Activated naive CD8-positive, alpha-beta T cell treated with anti-CD3 and anti-CD28 coated beads, Interleukin-2, amount 10 ng/mL, durations not matched to agents 7 days and 5 days (primary cell): ENCODE measurements around the gene CCDC141. TPM values are rescaled to one million over a fixed set of nuclear protein-coding genes. Genes with fewer than 3 reads are reported as not detected.

Experiments used
- ATAC-seq: fragments of 150-1000 bp; cut with Tn5 transposase; one replicate; pipeline ENCODE4 v1.10.0; 2021; ENCODE audit warnings: low read depth, moderate library complexity
- POLR2A ChIA-PET: fragments of 350-600 bp; sonication (Branson Sonifier 250); formaldehyde crosslinking; loops from one replicate; lab custom pipeline; 2021; ENCODE audit warnings: antibody characterized with exemption; lab: Charles Lee
- DNase-seq: peaks from one replicate; pipeline ENCODE4 v3.0.0; 2021
- H3K27ac Mint-ChIP-seq: one replicate; pipeline ENCODE4 v1.8.0; 2022; ENCODE audit warnings: mild to moderate bottlenecking, mixed read lengths
- H3K27me3 Mint-ChIP-seq: one replicate; pipeline ENCODE4 v1.8.0; 2022; ENCODE audit warnings: mild to moderate bottlenecking, moderate library complexity, mixed read lengths
- H3K36me3 Mint-ChIP-seq: one replicate; pipeline ENCODE4 v1.8.0; 2021; ENCODE audit warnings: mild to moderate bottlenecking, mixed read lengths
- H3K4me1 Mint-ChIP-seq: one replicate; pipeline ENCODE4 v1.8.0; 2021; ENCODE audit warnings: mixed read lengths
- H3K4me3 Mint-ChIP-seq: one replicate; pipeline ENCODE4 v1.8.0; 2022; ENCODE audit warnings: mild to moderate bottlenecking, moderate library complexity, mixed read lengths
- H3K9me3 Mint-ChIP-seq: one replicate; pipeline ENCODE4 v1.8.0; 2021; ENCODE audit warnings: mixed read lengths
- total RNA-seq, 2 experiments: library from RNA; stranded (reverse); gene quantifications; one replicate each; pipeline ENCODE4 v1.2.3, GENCODE V29; 2021

CCDC141 gene
- total RNA-seq, 2 experiments from 2014 or later, result 11.8 to 15.0 TPM

DNA sequence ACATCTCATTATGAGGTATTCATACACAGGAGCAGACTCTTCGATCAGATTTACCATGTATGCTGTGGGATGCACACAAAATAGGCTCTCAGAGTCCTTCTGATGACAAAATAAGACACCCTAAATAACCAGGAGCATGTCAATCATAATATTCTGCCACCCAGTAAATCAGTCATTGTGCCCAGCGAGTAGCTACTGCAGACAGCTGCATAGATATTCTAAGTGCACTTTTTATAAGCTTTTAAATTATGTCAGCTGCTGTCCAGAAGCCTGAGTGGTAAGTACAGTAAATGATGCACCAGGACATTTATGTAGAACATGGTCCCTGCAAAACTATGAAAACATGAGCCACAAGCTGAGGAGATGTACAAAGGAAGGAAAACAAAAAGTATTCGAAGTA, 102.9 kb downstream of the CCDC141 start:
- Mint-ChIP-seq H3K4me1 (peaks cover 6% of the 10 kb centered on the region), H3K4me3 (no peak overlapping the region), H3K36me3 (peaks cover 5% of the 10 kb centered on the region), H3K9me3 (peaks cover 4% of the 10 kb centered on the region), H3K27ac (no peak overlapping the region), H3K27me3 (no peaks in the 10 kb centered on the region)
- no peak for ATAC-seq
- no peak for DNase-seq
- POLR2A ChIA-PET, result no interaction called here

GRCh38 chr2:178946494-178946893, 103.4 kb downstream of the CCDC141 start:
- no peak for ATAC-seq

DNA sequence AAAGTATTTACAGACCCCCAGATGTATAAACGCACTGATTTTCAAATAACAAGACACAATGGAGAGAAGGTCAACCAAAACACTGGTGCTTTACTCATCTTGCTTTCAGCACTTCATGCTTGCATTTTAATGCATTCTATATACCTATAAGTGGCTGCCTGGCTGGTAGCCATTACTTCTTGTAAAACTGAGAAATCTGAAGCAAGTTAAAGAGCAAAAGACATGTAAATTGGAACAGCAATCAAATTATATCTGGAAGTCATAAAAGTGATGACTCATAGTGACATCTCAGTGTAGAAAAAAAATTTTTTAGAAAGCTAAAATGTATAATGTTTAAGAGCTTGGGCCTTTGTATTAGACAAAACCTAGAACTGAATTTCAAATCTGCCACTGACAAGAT, 106.2 kb downstream of the CCDC141 start:
- POLR2A ChIA-PET, result no interaction called here
- DNase-seq (no peak), ATAC-seq (no peak)
- no peak overlapping the region for H3K27ac Mint-ChIP-seq
- H3K9me3 Mint-ChIP-seq, result peaks cover 6% of the 10 kb centered on the region
- H3K27me3 Mint-ChIP-seq, result no peaks in the 10 kb centered on the region
- no peak overlapping the region for H3K4me3 Mint-ChIP-seq
- no peaks in the 10 kb centered on the region for H3K4me1 Mint-ChIP-seq
- H3K36me3 Mint-ChIP-seq, result peaks cover 5% of the 10 kb centered on the region

More at GRCh38 chr2:178946494-178946893, 103.4 kb downstream of the CCDC141 start:
- H3K36me3 Mint-ChIP-seq, result peaks cover 5% of the 10 kb centered on the region
- H3K4me1 Mint-ChIP-seq, result peaks cover 6% of the 10 kb centered on the region
- no peaks in the 10 kb centered on the region for H3K27me3 Mint-ChIP-seq
- DNase-seq, result no peak
- POLR2A ChIA-PET, result no interaction called here
- H3K9me3 Mint-ChIP-seq, result peaks cover 4% of the 10 kb centered on the region
- no peak overlapping the region for H3K27ac Mint-ChIP-seq
- H3K4me3 Mint-ChIP-seq, result no peak overlapping the region

DNA sequence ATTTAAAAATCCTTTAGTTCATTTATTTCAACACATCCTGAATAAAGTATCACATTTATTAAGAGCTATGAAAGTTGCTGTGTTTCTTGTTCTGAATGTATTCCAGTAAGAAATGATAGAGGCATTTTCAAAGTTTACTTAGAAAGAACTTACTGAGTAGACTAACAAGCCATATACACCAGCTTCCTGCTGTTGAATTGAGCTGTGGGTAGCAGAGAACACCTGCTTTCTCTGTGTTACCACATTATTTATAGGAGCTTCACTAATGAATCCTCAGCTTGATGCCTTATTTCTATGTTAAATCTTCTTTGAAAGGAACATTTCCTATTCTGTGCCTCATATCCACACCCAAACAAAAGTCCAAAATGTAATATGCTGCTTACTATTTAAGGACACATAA, 115.4 kb downstream of the CCDC141 start:
- DNase-seq (no peak), ATAC-seq (no peak)
- Mint-ChIP-seq H3K36me3 (peaks cover 21% of the 10 kb centered on the region), H3K4me3 (no peak overlapping the region), H3K9me3 (peaks cover 21% of the 10 kb centered on the region), H3K4me1 (no peaks in the 10 kb centered on the region), H3K27me3 (no peaks in the 10 kb centered on the region), H3K27ac (no peak overlapping the region)
- POLR2A ChIA-PET, result no interaction called here

- POLR2A ChIA-PET, result no interaction called here
Observed at GRCh38 chr2:178933493-178933892, 116.4 kb downstream of the CCDC141 start.

DNA sequence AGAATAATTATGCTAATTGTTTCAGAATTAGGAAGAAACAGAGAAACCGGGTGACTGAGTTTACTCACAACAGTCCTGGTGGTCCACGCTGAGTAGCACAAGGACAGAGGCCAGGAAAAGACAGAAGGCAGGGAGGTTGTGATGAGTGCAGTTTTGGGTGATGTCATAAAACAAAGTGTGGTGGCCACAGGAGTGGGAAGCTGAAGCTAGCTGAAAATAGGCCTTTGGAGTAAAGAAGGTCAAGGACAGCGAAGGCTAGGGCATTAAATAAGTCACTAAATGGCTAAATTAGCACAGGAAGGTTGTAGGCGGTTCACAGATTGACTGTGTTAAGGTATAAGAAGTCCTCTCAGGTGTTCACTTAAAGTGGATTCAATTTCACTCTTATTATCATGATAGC, 121.9 kb downstream of the CCDC141 start:
- Mint-ChIP-seq H3K9me3 (peaks cover 2% of the 10 kb centered on the region), H3K4me3 (no peak overlapping the region), H3K27ac (no peak overlapping the region), H3K27me3 (no peaks in the 10 kb centered on the region), H3K36me3 (peaks cover 10% of the 10 kb centered on the region), H3K4me1 (peaks cover 6% of the 10 kb centered on the region)
- DNase-seq, result no peak
- POLR2A ChIA-PET, result interaction anchor here (0.8 kb wide), 1 partner anchor 10 kb away, joined by 3 read pairs; no protein-coding TSS in a partner anchor
- no peak for ATAC-seq

More at GRCh38 chr2:178933493-178933892, 116.4 kb downstream of the CCDC141 start:
- Mint-ChIP-seq H3K27me3 (no peaks in the 10 kb centered on the region), H3K4me3 (no peak overlapping the region), H3K9me3 (peaks cover 21% of the 10 kb centered on the region), H3K4me1 (no peaks in the 10 kb centered on the region), H3K36me3 (peaks cover 21% of the 10 kb centered on the region), H3K27ac (no peak overlapping the region)
- ATAC-seq (no peak), DNase-seq (no peak)

DNA sequence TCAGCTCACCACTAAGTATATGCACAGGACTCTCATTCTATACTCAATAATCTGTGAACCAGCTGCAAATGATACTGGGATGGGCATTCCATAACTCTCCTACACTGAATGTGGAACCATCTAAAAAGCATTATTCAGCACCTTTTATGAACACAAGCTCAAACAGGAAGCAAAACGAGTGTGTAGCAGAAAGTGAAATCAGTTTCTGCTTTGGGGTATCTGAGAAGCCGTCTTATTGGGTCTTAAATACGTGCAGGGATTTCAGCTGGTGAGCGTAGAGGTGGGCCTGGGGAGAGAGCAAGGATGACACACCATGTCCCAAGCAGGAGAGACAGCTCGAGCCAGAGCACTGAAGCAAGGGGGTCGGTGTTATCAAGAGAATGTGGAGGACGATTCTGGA, 122.8 kb downstream of the CCDC141 start:
- no peak overlapping the region for H3K27ac Mint-ChIP-seq
- peaks cover 6% of the 10 kb centered on the region for H3K4me1 Mint-ChIP-seq
- H3K4me3 Mint-ChIP-seq, result peak overlapping the region; percentile 23
- DNase-seq (no peak), ATAC-seq (no peak)
- peaks cover 2% of the 10 kb centered on the region for H3K9me3 Mint-ChIP-seq
- POLR2A ChIA-PET, result interaction anchor here (0.8 kb wide), 1 partner anchor 11 kb away, joined by 3 read pairs; no protein-coding TSS in a partner anchor
- peaks cover 10% of the 10 kb centered on the region for H3K36me3 Mint-ChIP-seq
- H3K27me3 Mint-ChIP-seq, result no peaks in the 10 kb centered on the region

GRCh38 chr2:178924817-178925216, 125.1 kb downstream of the CCDC141 start:
- peaks cover 6% of the 10 kb centered on the region for H3K4me1 Mint-ChIP-seq

GRCh38 chr2:178923546-178923945, 126.4 kb downstream of the CCDC141 start:
- no peak overlapping the region for H3K4me3 Mint-ChIP-seq
- ATAC-seq, result no peak
- POLR2A ChIA-PET, result no interaction called here
- no peaks in the 10 kb centered on the region for H3K27me3 Mint-ChIP-seq
- DNase-seq, result no peak
- H3K9me3 Mint-ChIP-seq, result no peaks in the 10 kb centered on the region
- H3K27ac Mint-ChIP-seq, result no peak overlapping the region
- peaks cover 6% of the 10 kb centered on the region for H3K4me1 Mint-ChIP-seq
- peaks cover 4% of the 10 kb centered on the region for H3K36me3 Mint-ChIP-seq

More at GRCh38 chr2:178924817-178925216, 125.1 kb downstream of the CCDC141 start:
- H3K4me3 Mint-ChIP-seq, result no peak overlapping the region
- no peak for DNase-seq
- H3K36me3 Mint-ChIP-seq, result peaks cover 4% of the 10 kb centered on the region
- no peak for ATAC-seq
- H3K27me3 Mint-ChIP-seq, result no peaks in the 10 kb centered on the region
- no peak overlapping the region for H3K27ac Mint-ChIP-seq
- POLR2A ChIA-PET, result no interaction called here
- no peaks in the 10 kb centered on the region for H3K9me3 Mint-ChIP-seq

- H3K36me3 Mint-ChIP-seq, result peaks cover 4% of the 10 kb centered on the region
- POLR2A ChIA-PET, result no interaction called here
- ATAC-seq (no peak), DNase-seq (no peak)
- H3K4me3 Mint-ChIP-seq, result no peak overlapping the region
- H3K27me3 Mint-ChIP-seq, result no peaks in the 10 kb centered on the region
- no peak overlapping the region for H3K27ac Mint-ChIP-seq
- H3K4me1 Mint-ChIP-seq, result peaks cover 1% of the 10 kb centered on the region
- H3K9me3 Mint-ChIP-seq, result no peaks in the 10 kb centered on the region
Observed at GRCh38 chr2:178920916-178921513, 128.9 kb downstream of the CCDC141 start.

DNA sequence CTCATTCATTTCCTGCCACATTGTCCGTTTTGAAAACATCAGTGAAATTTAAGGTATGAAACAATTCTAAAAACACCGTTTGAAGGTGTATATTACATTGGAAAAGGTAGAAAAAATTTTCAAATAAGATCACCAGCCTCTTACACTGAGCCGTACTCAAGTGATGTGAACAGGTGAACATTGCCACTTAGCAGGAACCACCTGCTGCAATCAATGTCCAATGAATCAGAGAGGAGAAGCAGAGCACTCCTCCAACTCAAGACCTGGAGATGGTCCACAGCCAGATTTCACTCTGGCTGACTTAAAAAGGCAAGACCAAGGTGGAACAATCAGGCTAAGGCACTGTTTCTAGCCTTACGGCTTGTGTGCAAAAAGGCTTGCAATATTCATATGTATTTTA, 132.4 kb downstream of the CCDC141 start:
- Mint-ChIP-seq H3K4me3 (no peak overlapping the region), H3K4me1 (peaks cover 12% of the 10 kb centered on the region), H3K27me3 (no peaks in the 10 kb centered on the region), H3K36me3 (peaks cover 2% of the 10 kb centered on the region), H3K27ac (no peak overlapping the region), H3K9me3 (no peaks in the 10 kb centered on the region)
- POLR2A ChIA-PET, result no interaction called here
- no peak for ATAC-seq
- DNase-seq, result no peak

DNA sequence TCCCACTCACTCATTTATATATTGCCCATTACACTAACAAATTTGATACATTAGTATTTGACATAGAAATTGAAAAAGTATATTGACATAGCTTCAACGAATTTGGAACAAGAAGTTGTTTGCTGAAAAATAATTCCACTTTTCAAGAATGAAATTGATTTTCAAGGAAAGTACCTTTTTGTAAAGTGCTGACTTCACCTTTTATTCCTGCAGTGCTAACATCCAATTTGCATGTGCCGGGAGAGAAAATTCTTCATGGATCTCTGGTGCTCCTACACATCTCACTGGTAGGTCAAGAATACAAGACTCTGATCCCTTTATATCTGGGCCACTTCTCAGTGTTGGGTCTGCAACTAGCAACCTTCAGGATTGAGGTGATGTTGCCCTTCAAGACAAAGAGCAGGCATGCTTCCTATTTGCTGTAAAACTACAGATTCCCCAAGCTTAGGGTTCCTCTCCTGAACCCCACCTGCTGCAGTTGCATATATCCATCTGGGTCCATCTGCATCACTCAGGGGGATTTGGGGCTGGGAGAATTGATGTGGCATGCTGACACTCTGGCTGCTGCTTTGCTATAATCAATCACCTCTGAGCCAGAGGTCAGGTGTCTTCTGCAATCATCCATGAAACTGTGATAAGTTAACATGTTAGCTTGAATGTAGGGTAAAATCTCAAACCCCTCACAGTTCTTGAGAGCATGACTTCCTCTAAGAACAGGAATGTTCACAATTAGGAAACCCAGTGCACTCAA, 134.3 kb downstream of the CCDC141 start:
- H3K27me3 Mint-ChIP-seq, result no peaks in the 10 kb centered on the region
- H3K4me3 Mint-ChIP-seq, result no peak overlapping the region
- H3K9me3 Mint-ChIP-seq, result no peaks in the 10 kb centered on the region
- H3K4me1 Mint-ChIP-seq, result peaks cover 17% of the 10 kb centered on the region
- ATAC-seq (no peak), DNase-seq (no peak)
- H3K27ac Mint-ChIP-seq, result no peak overlapping the region
- peaks cover 2% of the 10 kb centered on the region for H3K36me3 Mint-ChIP-seq
- POLR2A ChIA-PET, result no interaction called here

DNA sequence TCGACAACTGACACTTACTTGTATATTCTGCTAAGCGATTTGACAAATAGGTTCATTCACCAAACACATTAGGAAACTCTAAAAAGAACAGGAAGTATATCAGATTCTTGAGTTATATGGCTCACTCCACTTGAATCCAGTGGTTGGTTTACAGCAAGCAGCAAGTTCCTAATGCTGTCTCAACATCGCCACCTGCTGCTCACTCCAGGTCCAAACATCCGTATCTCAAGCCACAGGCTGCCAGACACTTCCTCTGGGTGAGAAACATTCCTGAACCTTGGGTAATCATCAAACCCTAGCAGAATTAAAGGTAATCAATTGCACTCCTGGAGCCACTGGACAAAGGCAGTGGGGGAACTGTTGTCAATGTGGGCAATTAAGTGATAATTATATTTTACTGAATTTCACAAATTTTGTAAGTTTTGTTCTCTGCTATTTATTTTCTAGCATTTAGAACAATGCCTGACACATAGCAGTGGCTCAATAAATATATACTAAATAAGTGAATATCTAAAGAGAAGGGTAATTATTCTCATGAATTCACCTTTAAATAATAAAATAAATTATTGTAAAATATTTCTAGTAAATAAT, 135.6 kb downstream of the CCDC141 start:
- Mint-ChIP-seq H3K9me3 (no peaks in the 10 kb centered on the region), H3K27me3 (no peaks in the 10 kb centered on the region), H3K27ac (no peak overlapping the region), H3K4me3 (no peak overlapping the region), H3K36me3 (peaks cover 2% of the 10 kb centered on the region), H3K4me1 (peaks cover 17% of the 10 kb centered on the region)
- DNase-seq (peak; percentile 74), ATAC-seq (peak; percentile 81)
- POLR2A ChIA-PET, result no interaction called here

DNA sequence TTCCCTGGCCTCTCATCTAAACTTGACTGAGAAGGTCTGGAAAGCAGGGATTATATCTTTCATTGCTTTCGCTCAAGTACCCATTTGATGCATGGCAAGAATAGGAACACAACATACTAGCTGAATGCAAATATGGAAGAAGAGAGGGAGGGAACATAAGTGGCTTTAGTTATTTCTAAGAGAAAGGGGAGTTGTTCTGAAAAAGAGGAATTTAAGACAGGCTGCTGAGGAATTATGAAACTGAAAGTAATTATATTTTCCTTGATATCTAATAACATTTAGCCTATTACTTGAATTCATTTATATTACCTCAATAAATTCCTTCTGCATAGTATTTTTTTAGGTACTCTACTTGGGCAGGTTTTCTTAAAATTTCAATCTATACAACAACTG, 136.9 kb downstream of the CCDC141 start:
- DNase-seq (no peak), ATAC-seq (no peak)
- POLR2A ChIA-PET, result no interaction called here
- no peaks in the 10 kb centered on the region for H3K27me3 Mint-ChIP-seq
- peaks cover 17% of the 10 kb centered on the region for H3K4me1 Mint-ChIP-seq
- no peaks in the 10 kb centered on the region for H3K36me3 Mint-ChIP-seq
- peak overlapping the region; percentile 2 for H3K27ac Mint-ChIP-seq
- no peak overlapping the region for H3K4me3 Mint-ChIP-seq
- no peaks in the 10 kb centered on the region for H3K9me3 Mint-ChIP-seq
